GM13976 (cell line): Measurements from ENCODE around the gene ATP6V1C2.

ENCODE experiments used
- DNase-seq: peaks from one replicate; pipeline ENCODE4 v3.0.0; 2012; ENCODE audit warnings: low spot score
- in situ Hi-C: fragments of 300-500 bp; cut with MboI; formaldehyde crosslinking; loops from one replicate; pipeline ENCODE4 v1.12.0; 2022; ENCODE audit warnings: low sequenced_read_pairs, mixed read lengths, inconsistent platforms; ENCODE audit not compliant: unreplicated experiment
- TF ChIP-seq, protein P1 (sequence below): IDR thresholded peaks from 2 replicates; pipeline ENCODE4 v1.5.1; 2012; ENCODE audit warnings: borderline replicate concordance, mild to moderate bottlenecking; ENCODE audit not compliant: insufficient read depth; ENCODE audit errors: extremely low read depth, missing control alignments, control extremely low read depth

The ATP6V1C2 gene

DNA sequence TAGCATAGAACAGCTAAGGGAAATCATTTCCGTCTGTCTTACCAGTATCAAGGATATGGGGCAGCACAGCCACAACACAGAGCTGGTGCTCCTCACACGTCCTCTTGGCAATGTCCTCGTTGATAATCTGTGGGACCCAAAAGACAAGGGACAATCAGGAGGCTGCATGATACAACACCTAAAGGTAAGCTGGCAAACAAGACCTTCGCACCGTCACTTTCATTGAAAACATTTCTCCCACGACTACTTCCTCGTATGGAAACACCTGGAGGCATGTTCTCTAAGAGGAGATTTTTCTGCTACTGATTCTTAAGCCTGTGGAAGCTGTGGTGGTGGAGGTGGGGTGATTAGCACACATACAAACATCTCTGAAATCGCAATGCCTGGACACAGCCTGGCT is 67.4 kb downstream of the ATP6V1C2 start:
- no peak for DNase-seq
- TF ChIP-seq, protein P1, sequence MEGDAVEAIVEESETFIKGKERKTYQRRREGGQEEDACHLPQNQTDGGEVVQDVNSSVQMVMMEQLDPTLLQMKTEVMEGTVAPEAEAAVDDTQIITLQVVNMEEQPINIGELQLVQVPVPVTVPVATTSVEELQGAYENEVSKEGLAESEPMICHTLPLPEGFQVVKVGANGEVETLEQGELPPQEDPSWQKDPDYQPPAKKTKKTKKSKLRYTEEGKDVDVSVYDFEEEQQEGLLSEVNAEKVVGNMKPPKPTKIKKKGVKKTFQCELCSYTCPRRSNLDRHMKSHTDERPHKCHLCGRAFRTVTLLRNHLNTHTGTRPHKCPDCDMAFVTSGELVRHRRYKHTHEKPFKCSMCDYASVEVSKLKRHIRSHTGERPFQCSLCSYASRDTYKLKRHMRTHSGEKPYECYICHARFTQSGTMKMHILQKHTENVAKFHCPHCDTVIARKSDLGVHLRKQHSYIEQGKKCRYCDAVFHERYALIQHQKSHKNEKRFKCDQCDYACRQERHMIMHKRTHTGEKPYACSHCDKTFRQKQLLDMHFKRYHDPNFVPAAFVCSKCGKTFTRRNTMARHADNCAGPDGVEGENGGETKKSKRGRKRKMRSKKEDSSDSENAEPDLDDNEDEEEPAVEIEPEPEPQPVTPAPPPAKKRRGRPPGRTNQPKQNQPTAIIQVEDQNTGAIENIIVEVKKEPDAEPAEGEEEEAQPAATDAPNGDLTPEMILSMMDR, result no peak
- in situ Hi-C loops, result no loop called here

DNA sequence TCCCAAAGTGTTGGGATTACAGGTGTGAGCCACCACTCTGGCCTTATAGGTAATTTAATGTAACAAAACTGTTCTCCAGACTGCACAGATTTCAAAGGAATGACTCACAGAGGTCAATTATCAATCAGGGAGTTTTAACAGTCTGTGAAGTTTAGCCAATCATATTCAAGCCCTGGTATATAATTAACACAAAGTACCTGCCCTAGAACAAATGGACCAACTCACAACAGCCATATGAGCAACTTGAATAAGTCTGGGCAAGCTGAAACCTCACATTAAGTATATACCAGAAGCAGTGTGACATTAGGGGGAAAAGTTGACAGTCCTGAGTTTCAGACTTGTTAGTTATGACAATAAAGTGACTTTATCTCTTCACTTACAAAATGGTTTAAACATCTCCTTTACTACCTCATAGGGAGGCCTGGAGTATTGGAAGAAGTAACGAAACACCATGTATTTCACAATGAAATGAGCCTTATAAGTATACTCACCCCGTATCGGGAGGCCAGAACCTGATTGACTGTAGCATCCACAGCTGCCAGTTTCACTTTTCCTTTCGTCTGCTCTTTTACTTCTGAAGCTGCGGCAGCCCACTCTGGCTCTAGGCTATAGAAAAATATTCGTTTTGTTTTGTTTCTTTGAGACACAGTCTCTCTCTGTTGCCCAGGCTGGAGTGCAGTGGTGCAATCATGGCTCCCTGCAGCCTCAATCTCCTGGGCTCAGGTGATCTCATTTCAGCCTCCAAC is 69.0 kb downstream of the ATP6V1C2 start:
- no peak for DNase-seq
- in situ Hi-C loops, result no loop called here
- TF ChIP-seq, protein P1, result no peak

DNA sequence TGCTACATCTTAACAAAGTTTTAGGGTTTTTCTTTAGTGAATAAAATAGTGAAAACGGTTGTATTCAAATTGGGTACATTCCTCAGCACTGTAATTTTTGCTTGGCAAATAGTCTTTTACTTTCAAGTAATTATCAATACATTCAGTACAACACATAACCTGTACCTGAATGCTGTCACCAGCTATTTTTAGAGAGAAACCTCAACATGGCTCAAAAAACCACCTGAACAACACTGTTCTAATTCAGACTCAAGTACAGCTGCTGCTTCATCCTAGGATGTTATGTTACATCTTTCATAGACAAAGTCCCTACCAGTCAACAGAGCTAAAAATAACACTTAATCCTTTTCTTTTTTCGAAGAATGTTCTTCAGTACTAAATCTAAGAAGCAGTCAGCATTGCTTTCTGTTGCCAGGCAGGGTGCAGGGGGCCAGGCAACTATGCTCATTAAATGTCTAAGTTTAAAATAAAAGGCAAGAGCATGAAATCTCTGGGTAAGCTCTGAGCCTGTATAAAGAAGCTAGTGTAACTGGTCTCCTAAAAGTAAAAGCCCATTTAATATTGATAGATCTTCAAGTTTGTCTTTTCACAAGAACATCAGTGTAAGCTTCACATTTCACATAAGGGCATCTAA is 70.7 kb downstream of the ATP6V1C2 start:
- in situ Hi-C loops, result no loop called here
- DNase-seq, result no peak
- TF ChIP-seq, protein P1, result no peak

DNA sequence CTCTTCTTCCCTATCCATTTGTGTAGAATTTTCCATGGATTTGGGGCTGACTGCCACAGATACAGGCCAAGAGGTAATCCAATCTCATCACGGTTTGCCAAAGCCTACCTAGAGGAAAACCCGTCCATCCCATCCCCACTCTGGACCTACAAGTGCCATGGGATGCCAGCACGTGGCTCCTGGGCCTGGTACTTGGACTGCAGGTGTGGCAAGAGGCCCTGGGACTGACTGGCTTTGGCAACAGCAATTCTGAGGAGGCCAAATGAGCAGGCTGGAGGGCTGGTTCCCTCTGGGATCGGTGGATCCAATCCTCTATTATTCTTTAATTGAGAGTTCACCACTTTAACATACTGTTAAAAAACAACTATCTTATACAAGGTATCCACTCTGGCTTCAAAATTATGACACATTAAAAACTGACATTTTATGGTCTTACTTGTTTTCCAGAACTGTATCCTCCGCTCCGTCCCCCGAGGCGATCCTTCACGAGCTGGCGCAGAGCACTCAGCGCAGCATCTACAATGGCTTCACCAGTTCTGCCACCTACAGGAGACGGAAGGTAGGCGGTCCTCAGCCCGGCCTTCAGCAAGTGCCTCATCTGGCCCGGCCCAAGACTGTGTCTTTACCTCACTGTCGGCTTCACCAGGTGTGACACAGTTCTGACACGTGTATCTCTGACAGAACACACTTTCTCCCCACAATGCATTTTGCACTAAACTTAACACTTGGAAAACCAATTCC is 71.4 kb downstream of the ATP6V1C2 start:
- no peak for DNase-seq
- TF ChIP-seq, protein P1, result no peak
- in situ Hi-C loops, result no loop called here

DNA sequence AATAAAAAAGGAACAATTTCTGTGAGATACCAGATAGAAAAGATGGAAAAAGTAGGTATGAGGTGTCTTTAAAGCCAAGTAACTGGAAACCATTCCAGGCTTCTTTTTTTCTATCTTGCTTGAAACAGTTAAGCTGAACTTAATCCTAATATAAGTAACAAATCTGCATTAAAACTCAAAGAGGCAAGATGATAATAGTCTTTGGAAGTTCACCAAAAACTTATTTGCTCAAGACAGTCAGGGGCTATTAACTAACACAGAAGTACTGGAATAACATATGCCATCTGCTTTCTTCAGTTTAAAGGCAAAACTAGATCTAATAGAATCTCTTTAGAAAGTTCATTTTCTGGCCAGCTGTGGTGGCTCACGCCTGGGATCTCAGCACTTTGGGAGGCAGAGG is 72.4 kb downstream of the ATP6V1C2 start:
- in situ Hi-C loops, result no loop called here
- TF ChIP-seq, protein P1, result no peak

DNA sequence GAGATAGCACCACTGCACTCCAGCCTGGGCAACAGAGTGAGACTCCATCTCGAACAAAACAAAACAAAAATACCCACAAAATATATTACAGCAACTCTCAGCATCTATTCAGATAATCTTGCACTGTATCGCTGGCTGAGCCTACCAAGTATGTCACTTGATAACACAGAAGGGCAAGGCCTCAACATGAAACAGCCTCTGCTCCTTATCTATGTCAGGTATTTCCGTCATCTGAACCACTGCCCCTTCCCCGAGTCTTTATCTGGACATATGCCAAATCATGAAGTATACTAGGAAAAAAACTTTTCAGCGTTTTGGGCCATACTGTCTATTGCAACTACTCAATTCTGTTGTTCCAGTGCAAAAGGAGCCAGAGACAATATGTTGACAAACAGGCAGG is 73.4 kb downstream of the ATP6V1C2 start:
- in situ Hi-C loops, result no loop called here
- no peak for DNase-seq
- TF ChIP-seq, protein P1, result no peak

More for the DNA sequence above, 72.4 kb downstream of the ATP6V1C2 start:
- DNase-seq, result no peak
